GM12878 (cell line): ENCODE measurements around the gene SIMC1. TPM values are rescaled to one million over a fixed set of nuclear protein-coding genes. Genes with fewer than 3 reads are reported as not detected.

Experiments
- NFIC ChIP-seq: IDR thresholded peaks from 2 replicates; pipeline ENCODE4 v1.6.1; 2012; ENCODE audit warnings: low read depth, mild to moderate bottlenecking, inconsistent platforms, low read length, moderate library complexity
- POLR2AphosphoS5 ChIP-seq: IDR thresholded peaks from 2 replicates; pipeline ENCODE4 v1.6.1; 2011; ENCODE audit warnings: mild to moderate bottlenecking, low read length, inconsistent platforms
- SUZ12 ChIP-seq: fragments of 200-600 bp; sonication (generic); IDR thresholded peaks from one replicate; pipeline ENCODE4 v1.6.1; 2018; ENCODE audit warnings: antibody characterized with exemption, mild to moderate bottlenecking; ENCODE audit not compliant: unreplicated experiment
- YBX1 ChIP-seq: fragments of 450-650 bp; IDR thresholded peaks from 2 replicates; pipeline ENCODE4 v1.6.1; 2016; ENCODE audit warnings: antibody characterized with exemption
- ZBTB11 ChIP-seq: fragments of 450-650 bp; formaldehyde crosslinking; IDR thresholded peaks from 2 replicates; pipeline ENCODE4 v1.5.0; 2022; ENCODE audit warnings: mild to moderate bottlenecking, missing genetic modification characterization
- ZNF592 ChIP-seq: fragments of 450-650 bp; IDR thresholded peaks from 2 replicates; pipeline ENCODE4 v1.6.1; 2017; ENCODE audit warnings: mild to moderate bottlenecking, moderate library complexity
- polyA plus RNA-seq, 11 experiments: library from polyadenylated mRNA; depleted of rRNA in 4 of 11; unstranded in 6 of 11; stranded (reverse) in 5 of 11; fragments of >200 nt; fragmentation: Nextera tagmentation in 4 of 11; fragmentation: Illumina TruSeq in 1 of 11; extraction: Ambion mirVana in 4 of 11; extraction: Trizol in 1 of 11; gene quantifications; 1 replicate in 1 of 11; 2 replicates in 10 of 11; pipeline versions ENCODE4 v1.2.1 to v1.2.3, GENCODE V29; 2011 to 2016; ENCODE audit warnings: inconsistent platforms in 2 of 11, missing spikeins in 2 of 11, low read depth in 1 of 11
- total RNA-seq, 4 experiments: library from RNA; depleted of rRNA in 3 of 4; stranded (reverse); fragments of >200 nt in 3 of 4; fragmentation: Illumina TruSeq in 1 of 4; extraction: Trizol in 1 of 4; gene quantifications; 2 replicates each; pipeline versions ENCODE4 v1.2.1 to v1.2.3, GENCODE V29; 2013 to 2021

SIMC1 gene
- total and polyA plus RNA-seq, 10 of the 15 experiments (the other 5 are each of a cell fraction or from before 2014, with no cell fraction given) = 3.0 to 16.5 (median 10.4) TPM

GRCh38 chr5:176355400-176356178 lies 117.4 kb downstream of the SIMC1 start (continued):
- no peak for TF ChIP-seq ZBTB11 (CRISPR knock-in tag)
- no peak for TF ChIP-seq SUZ12
- no peak for TF ChIP-seq NFIC
- TF ChIP-seq ZNF592 = no peak
- no peak for TF ChIP-seq YBX1
- TF ChIP-seq POLR2AphosphoS5 = no peak
